HT1080 (cell line): ENCODE data around the gene STRADA. TPM values are rescaled to one million over a fixed set of nuclear protein-coding genes. Genes with fewer than 3 reads are reported as not detected.
"Not testable (repeated sequence)": the region's sequence is repeated elsewhere in the genome, so short reads cannot be mapped to it uniquely, and the experiment has no call there.

Experiments used
- DNase-seq: peaks from one replicate; pipeline ENCODE4 v3.0.0-alpha.2; 2015; ENCODE audit warnings: low read depth
- total RNA-seq: library from RNA; depleted of rRNA; stranded (reverse); fragments of >200 nt; shearing (Covaris generic); gene quantifications from 2 replicates; pipeline ENCODE4 v1.2.3, GENCODE V29; 2014

STRADA gene
- total RNA-seq, 1 experiment from 2014 or later = 13.2 TPM

GRCh38 chr17:63758428-63758827 lies 16.8 kb upstream of the STRADA start:
- DNase-seq = no peak

GRCh38 chr17:63754046-63754445 lies 12.4 kb upstream of the STRADA start:
- no peak for DNase-seq

GRCh38 chr17:63753215-63753614 lies 11.6 kb upstream of the STRADA start:
- DNase-seq = no peak

- DNase-seq = no peak
Observed at GRCh38 chr17:63752707-63753106, 11.1 kb upstream of the STRADA start.

GRCh38 chr17:63751806-63752205 lies 10.2 kb upstream of the STRADA start:
- DNase-seq = no peak

GRCh38 chr17:63741143-63741407 lies 524 bp downstream of the STRADA start:
- no peak for DNase-seq

GRCh38 chr17:63740464-63741142 lies 996 bp downstream of the STRADA start:
- no peak for DNase-seq

- no peak for DNase-seq
Observed at GRCh38 chr17:63735691-63736090, 5.9 kb downstream of the STRADA start.

- no peak for DNase-seq
Observed at GRCh38 chr17:63722403-63722802, 19.2 kb downstream of the STRADA start.

GRCh38 chr17:63720194-63720593 lies 21.4 kb downstream of the STRADA start:
- not testable (repeated sequence) for DNase-seq

- no peak for DNase-seq
Observed at GRCh38 chr17:63718988-63719387, 22.6 kb downstream of the STRADA start.

GRCh38 chr17:63716426-63716825 lies 25.2 kb downstream of the STRADA start:
- DNase-seq = no peak

GRCh38 chr17:63714550-63715277 lies 26.9 kb downstream of the STRADA start:
- no peak for DNase-seq

GRCh38 chr17:63709110-63709509 lies 32.5 kb downstream of the STRADA start:
- DNase-seq = no peak

- no peak for DNase-seq
Observed at GRCh38 chr17:63707151-63707550, 34.4 kb downstream of the STRADA start.

- no peak for DNase-seq
Observed at GRCh38 chr17:63706336-63707082, 35.1 kb downstream of the STRADA start.

- no peak for DNase-seq
Observed at GRCh38 chr17:63705657-63706056, 35.9 kb downstream of the STRADA start.

GRCh38 chr17:63704836-63705235 lies 36.8 kb downstream of the STRADA start:
- no peak for DNase-seq

- no peak for DNase-seq
Observed at GRCh38 chr17:63704259-63704576, 37.4 kb downstream of the STRADA start.

- DNase-seq = no peak
Observed at GRCh38 chr17:63703556-63704258, 37.9 kb downstream of the STRADA start.

GRCh38 chr17:63703029-63703428 lies 38.6 kb downstream of the STRADA start:
- no peak for DNase-seq

GRCh38 chr17:63702721-63703015 lies 38.9 kb downstream of the STRADA start:
- no peak for DNase-seq
